Right cardiac atrium (tissue), 5 donors: ENCODE data around the gene LAX1. TPM values are rescaled to one million over a fixed set of nuclear protein-coding genes. Genes with fewer than 3 reads are reported as not detected.

ENCODE experiments used
- ATAC-seq, 2 donors: fragments of 200-7000 bp; cut with Tn5 transposase; one replicate each; pipeline versions ENCODE4 v1.8.0 to v1.9.1; 2020; ENCODE audit warnings: moderate library complexity in 2 of 2, mild to moderate bottlenecking in 1 of 2
- DNase-seq, 3 donors: peaks; one replicate each; pipeline ENCODE4 v3.0.0-alpha.2; 2020
- H3K27ac ChIP-seq: one replicate; pipeline ENCODE4 v1.5.1; 2013; ENCODE audit warnings: mild to moderate bottlenecking, low read length, control low read depth, moderate library complexity
- H3K27me3 ChIP-seq: one replicate; pipeline ENCODE4 v1.6.1; 2013; ENCODE audit not compliant: control insufficient read depth, insufficient read depth
- H3K4me1 ChIP-seq: one replicate; pipeline ENCODE4 v1.6.1; 2013; ENCODE audit warnings: low read length; ENCODE audit not compliant: control insufficient read depth, insufficient read depth
- H3K4me3 ChIP-seq: one replicate; pipeline ENCODE4 v1.5.1; 2013; ENCODE audit warnings: low read length, control low read depth
- H3K9me3 ChIP-seq: one replicate; pipeline ENCODE4 v1.6.1; 2013; ENCODE audit warnings: low read length; ENCODE audit not compliant: control insufficient read depth
- WGBS: extraction: QIAGEN DNeasy Blood & Tissue Kit; methylation state at CpG from one replicate; pipeline ENCODE4 v1.1.7; 2013; 5-methylcytosine and 5-hydroxymethylcytosine counted together
- intact Hi-C, 4 donors: fragments of 100-400 bp; cut with DNase I; formaldehyde crosslinking; loops; one replicate each; pipeline versions ENCODE4 v1.11.0 to v1.14.0; 2022 to 2023
- polyA plus RNA-seq: library from polyadenylated mRNA; stranded (reverse); fragments of 200-250 nt; gene quantifications from one replicate; pipeline ENCODE4 v1.2.3, GENCODE V29; 2013
- total RNA-seq, 4 donors: library from RNA; stranded (reverse); fragmentation: NEBNext Ultra II Directional; extraction: Animal tissue kit (Norgen Biotek cat#: 25700); gene quantifications; one replicate each; pipeline ENCODE4 v1.2.1, GENCODE V29; 2021
- donor health status: healthy with polysubstance abuse.
- donor health status: DM: no; HTN: yes; CAD: no.
- donor health status: DM: no; HTN: no; CAD: no.
- donor health status: DM: no; HTN: yes; CAD: no; lungs with severe emphysema.
- donor health status: DM: yes; HTN: yes; CAD: no.

The LAX1 gene
- total and polyA plus RNA-seq, 5 donors = 0.14 to 0.43 (median 0.22) TPM

- Histone ChIP-seq H3K27me3 (no peaks in the 10 kb centered on the region), H3K4me3 (no peak overlapping the region), H3K4me1 (peaks cover 4% of the 10 kb centered on the region), H3K27ac (peak overlapping the region; percentile 48), H3K9me3 (no peaks in the 10 kb centered on the region)
- intact Hi-C loops = loop anchor here in 1 of 4 donors (10.0 kb wide), 1 partner anchor 145 kb away; the partner anchor contains the start of gene ATP2B4
- DNase-seq (peak; percentile 74 to 82 (median 80)), ATAC-seq (peak; percentile 85 to 89)
- WGBS = 38% methylated on average over 15 of the region's 15 CpGs
These were observed 4.7 kb downstream of the LAX1 start for GRCh38 chr1:203769505-203770343.

GRCh38 chr1:203771901-203772301 lies 6.9 kb downstream of the LAX1 start:
- no peak overlapping the region for H3K27ac ChIP-seq

GRCh38 chr1:203772836-203773235 lies 7.9 kb downstream of the LAX1 start:
- intact Hi-C loops = loop anchor here in 1 of 4 donors (10.0 kb wide), 1 partner anchor 148 kb away; the partner anchor contains the start of gene ATP2B4
- Histone ChIP-seq H3K4me3 (no peak overlapping the region), H3K9me3 (no peaks in the 10 kb centered on the region), H3K27ac (no peak overlapping the region), H3K27me3 (no peaks in the 10 kb centered on the region), H3K4me1 (peaks cover 4% of the 10 kb centered on the region)
- 93% methylated on average over 1 of the region's 1 CpG for WGBS
- ATAC-seq (no peak), DNase-seq (no peak)

More at GRCh38 chr1:203771901-203772301, 6.9 kb downstream of the LAX1 start:
- Histone ChIP-seq H3K27me3 (no peaks in the 10 kb centered on the region), H3K4me3 (no peak overlapping the region), H3K9me3 (no peaks in the 10 kb centered on the region), H3K4me1 (peaks cover 4% of the 10 kb centered on the region)
- WGBS = 56% methylated on average over 7 of the region's 7 CpGs
- intact Hi-C loops = loop anchor here in 1 of 4 donors (10.0 kb wide), 1 partner anchor 147 kb away; the partner anchor contains the start of gene ATP2B4
- DNase-seq (no peak), ATAC-seq (peak in 1 of 2 donors; percentile 7)

- Histone ChIP-seq H3K27ac (no peak overlapping the region), H3K9me3 (no peaks in the 10 kb centered on the region), H3K4me1 (no peaks in the 10 kb centered on the region), H3K27me3 (no peaks in the 10 kb centered on the region), H3K4me3 (no peak overlapping the region)
- intact Hi-C loops = loop anchor here in 1 of 4 donors (10.0 kb wide), 1 partner anchor 152 kb away; the partner anchor contains the start of gene ATP2B4
- peak; percentile 58 to 63 for ATAC-seq
- DNase-seq = no peak
- WGBS = 48% methylated on average over 4 of the region's 4 CpGs
These were observed 11.7 kb downstream of the LAX1 start for GRCh38 chr1:203776636-203777035.

GRCh38 chr1:203777596-203777995 lies 12.6 kb downstream of the LAX1 start:
- ATAC-seq (no peak), DNase-seq (no peak)
- WGBS = 76% methylated on average over 3 of the region's 3 CpGs
- Histone ChIP-seq H3K27me3 (no peaks in the 10 kb centered on the region), H3K27ac (no peak overlapping the region), H3K4me1 (no peaks in the 10 kb centered on the region), H3K9me3 (no peaks in the 10 kb centered on the region), H3K4me3 (no peak overlapping the region)
- intact Hi-C loops = loop anchor here in 1 of 4 donors (10.0 kb wide), 1 partner anchor 153 kb away; the partner anchor contains the start of gene ATP2B4

GRCh38 chr1:203778146-203778545 lies 13.2 kb downstream of the LAX1 start:
- intact Hi-C loops = loop anchor here in 1 of 4 donors (10.0 kb wide), 1 partner anchor 153 kb away; the partner anchor contains the start of gene ATP2B4
- WGBS = 61% methylated on average over 3 of the region's 3 CpGs
- Histone ChIP-seq H3K27ac (no peak overlapping the region), H3K9me3 (no peaks in the 10 kb centered on the region), H3K4me3 (no peak overlapping the region), H3K27me3 (no peaks in the 10 kb centered on the region), H3K4me1 (no peaks in the 10 kb centered on the region)
- no peak for DNase-seq
- ATAC-seq = no peak

GRCh38 chr1:203778789-203779188 lies 13.8 kb downstream of the LAX1 start:
- Histone ChIP-seq H3K27ac (no peak overlapping the region), H3K4me1 (no peaks in the 10 kb centered on the region), H3K9me3 (no peaks in the 10 kb centered on the region), H3K4me3 (no peak overlapping the region), H3K27me3 (no peaks in the 10 kb centered on the region)
- intact Hi-C loops = loop anchor here in 1 of 4 donors (10.0 kb wide), 1 partner anchor 154 kb away; the partner anchor contains the start of gene ATP2B4
- DNase-seq (no peak), ATAC-seq (no peak)
- WGBS = 84% methylated on average over 4 of the region's 4 CpGs

DNA sequence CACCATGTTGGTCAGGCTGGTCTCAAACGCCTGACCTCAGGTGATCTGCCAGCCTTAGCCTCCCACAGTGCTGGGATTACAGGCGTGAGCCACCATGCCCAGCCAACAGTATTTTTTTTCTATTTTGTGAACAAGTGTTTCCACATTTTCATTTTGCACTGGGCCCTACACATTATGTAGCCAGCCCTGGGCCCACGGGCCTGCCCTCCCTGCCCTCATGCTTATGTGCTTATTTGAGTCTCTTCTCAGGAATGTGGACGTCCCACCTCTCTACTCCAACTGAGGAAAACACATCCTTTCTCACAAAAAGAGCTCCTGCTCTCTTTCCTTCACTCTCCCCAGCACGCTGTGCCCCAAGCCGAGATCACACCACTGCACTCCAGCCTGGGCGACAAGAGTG lies 17.0 kb downstream of the LAX1 start:
- H3K4me1 ChIP-seq = no peaks in the 10 kb centered on the region
- H3K27me3 ChIP-seq = no peaks in the 10 kb centered on the region
- DNase-seq (no peak), ATAC-seq (no peak)
- WGBS = 90% methylated on average over 7 of the region's 7 CpGs
- intact Hi-C loops = no loop called here
- H3K4me3 ChIP-seq = no peak overlapping the region
- H3K27ac ChIP-seq = no peak overlapping the region
- no peaks in the 10 kb centered on the region for H3K9me3 ChIP-seq

DNA sequence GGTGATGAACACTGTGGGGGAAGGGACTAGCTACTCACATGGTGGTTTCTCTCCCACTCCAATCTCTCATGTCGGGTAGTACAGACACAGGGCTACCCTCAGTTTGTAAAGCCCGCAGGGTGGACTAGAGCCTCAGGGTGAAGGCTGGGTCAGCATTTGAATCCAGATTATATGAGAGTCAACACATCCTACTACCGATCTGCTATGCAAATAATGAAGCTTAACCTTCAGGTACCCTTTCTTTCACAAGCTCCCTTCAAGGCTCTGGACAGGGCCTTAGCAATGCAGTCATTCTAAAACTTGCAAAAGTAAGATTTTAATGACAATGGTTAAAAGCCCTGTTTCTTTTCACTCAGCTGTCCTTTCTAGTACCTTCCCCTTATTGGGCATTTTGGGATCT lies 25.0 kb downstream of the LAX1 start:
- Histone ChIP-seq H3K4me1 (no peaks in the 10 kb centered on the region), H3K27me3 (no peaks in the 10 kb centered on the region), H3K9me3 (no peaks in the 10 kb centered on the region), H3K27ac (no peak overlapping the region), H3K4me3 (no peak overlapping the region)
- DNase-seq (no peak), ATAC-seq (no peak)
- 79% methylated on average over 3 of the region's 3 CpGs for WGBS
- intact Hi-C loops = no loop called here

DNA sequence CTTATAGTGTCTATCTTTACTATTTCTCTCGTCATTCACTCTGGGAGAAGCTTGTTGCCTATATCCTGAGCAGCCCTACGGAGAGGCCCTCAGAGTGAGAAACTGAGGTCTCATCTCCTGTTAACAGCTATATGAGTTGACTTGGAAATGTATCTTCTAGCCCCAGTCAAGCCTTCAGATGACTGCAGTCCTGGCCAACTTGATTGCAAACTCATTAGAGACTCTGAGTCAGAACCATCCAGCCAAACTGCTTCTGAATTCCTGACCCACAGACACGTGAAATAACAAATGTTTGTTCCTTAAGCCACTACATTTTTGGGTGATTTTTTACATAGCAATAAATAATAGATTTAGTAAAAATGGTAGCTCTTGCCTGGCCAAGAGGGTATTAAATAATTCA lies 26.5 kb downstream of the LAX1 start:
- H3K27ac ChIP-seq = no peak overlapping the region
- intact Hi-C loops = no loop called here
- no peaks in the 10 kb centered on the region for H3K27me3 ChIP-seq
- no peak for DNase-seq
- ATAC-seq = no peak
- WGBS = 81% methylated on average over 3 of the region's 3 CpGs
- H3K4me1 ChIP-seq = no peaks in the 10 kb centered on the region
- H3K9me3 ChIP-seq = no peaks in the 10 kb centered on the region
- no peak overlapping the region for H3K4me3 ChIP-seq

DNA sequence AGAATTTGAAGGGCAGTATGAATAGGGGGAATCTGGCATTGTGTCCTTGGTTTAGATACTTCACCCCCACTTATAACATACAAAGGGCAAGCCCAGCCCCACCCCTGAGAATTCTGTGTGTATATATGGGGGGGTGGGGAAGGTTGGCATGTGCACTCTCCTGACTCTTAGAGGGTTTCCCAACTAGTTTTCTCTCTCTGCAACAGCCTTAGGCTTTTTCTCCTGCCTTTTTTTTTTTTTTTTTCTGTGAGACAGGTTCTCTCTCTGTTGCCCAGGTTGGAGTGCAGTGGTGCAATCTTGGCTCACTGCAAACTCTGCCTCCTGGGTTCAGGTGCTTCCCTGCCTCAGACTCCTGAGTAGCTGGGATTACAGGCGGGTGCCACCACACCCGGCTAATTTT lies 27.5 kb downstream of the LAX1 start:
- intact Hi-C loops = no loop called here

More for the DNA sequence above, 27.5 kb downstream of the LAX1 start:
- 94% methylated on average over 2 of the region's 2 CpGs for WGBS
- no peak overlapping the region for H3K4me3 ChIP-seq
- DNase-seq (no peak), ATAC-seq (no peak)
- H3K9me3 ChIP-seq = no peaks in the 10 kb centered on the region
- no peaks in the 10 kb centered on the region for H3K27me3 ChIP-seq
- peaks cover 4% of the 10 kb centered on the region for H3K4me1 ChIP-seq
- H3K27ac ChIP-seq = no peak overlapping the region
